Measurements from ENCODE around the gene NXT1. TPM values are rescaled to one million over a fixed set of nuclear protein-coding genes. Genes with fewer than 3 reads are reported as not detected.
"Not testable (repeated sequence)": the region's sequence is repeated elsewhere in the genome, so short reads cannot be mapped to it uniquely, and the experiment has no call there.

The NXT1 gene
- total RNA-seq, 1 donor from 2014 or later = 16.2 TPM

GRCh38 chr20:23331450-23332350 is 18.9 kb upstream of the NXT1 start:
- no peak for DNase-seq

GRCh38 chr20:23332467-23332866 is 18.1 kb upstream of the NXT1 start:
- DNase-seq = no peak

- no peak for DNase-seq
Measured at GRCh38 chr20:23334111-23334510, 16.5 kb upstream of the NXT1 start.

- no peak for DNase-seq
Measured at GRCh38 chr20:23335521-23335920, 15.1 kb upstream of the NXT1 start.

- no peak for DNase-seq
Measured at GRCh38 chr20:23336476-23336875, 14.1 kb upstream of the NXT1 start.

- DNase-seq = no peak
Measured at GRCh38 chr20:23337312-23337711, 13.3 kb upstream of the NXT1 start.

- DNase-seq = no peak
Measured at GRCh38 chr20:23339986-23340385, 10.6 kb upstream of the NXT1 start.

- DNase-seq = peak; percentile 41
Measured at GRCh38 chr20:23340524-23340923, 10.1 kb upstream of the NXT1 start.

- DNase-seq = no peak
Measured at GRCh38 chr20:23341073-23341472, 9.5 kb upstream of the NXT1 start.

GRCh38 chr20:23343590-23343989 is 7.0 kb upstream of the NXT1 start:
- no peak for DNase-seq

GRCh38 chr20:23344336-23344735 is 6.3 kb upstream of the NXT1 start:
- no peak for DNase-seq

- DNase-seq = no peak
Measured at GRCh38 chr20:23346002-23346401, 4.6 kb upstream of the NXT1 start.

- DNase-seq = no peak
Measured at GRCh38 chr20:23347791-23348190, 2.8 kb upstream of the NXT1 start.

GRCh38 chr20:23348510-23348909 is 2.1 kb upstream of the NXT1 start:
- DNase-seq = not testable (repeated sequence)

GRCh38 chr20:23349338-23350195 is 1.0 kb upstream of the NXT1 start:
- peak; percentile 93 for DNase-seq

GRCh38 chr20:23350904-23351838 is 580 bp downstream of the NXT1 start:
- DNase-seq = peak; percentile 25

GRCh38 chr20:23356203-23356602 is 5.6 kb downstream of the NXT1 start:
- no peak for DNase-seq

- peak; percentile 97 for DNase-seq
Measured at GRCh38 chr20:23357767-23358562, 7.4 kb downstream of the NXT1 start.

GRCh38 chr20:23358563-23358906 is 7.9 kb downstream of the NXT1 start:
- DNase-seq = no peak

- no peak for DNase-seq
Measured at GRCh38 chr20:23358923-23359593, 8.5 kb downstream of the NXT1 start.

GRCh38 chr20:23360531-23360930 is 9.9 kb downstream of the NXT1 start:
- DNase-seq = no peak
